PFSK-1 (cell line): Measurements from ENCODE around the gene DPCD.

Experiments used
- FOXP2 ChIP-seq: optimal IDR thresholded peaks from 2 replicates; pipeline ENCODE3; 2011; ENCODE audit warnings: borderline replicate concordance, control low read depth, inconsistent platforms; ENCODE audit not compliant: insufficient read depth; ENCODE audit errors: extremely low read length, extremely low read depth
- POLR2AphosphoS5 ChIP-seq: IDR thresholded peaks from 2 replicates; pipeline ENCODE4 v1.6.1; 2012; ENCODE audit warnings: low read depth, mild to moderate bottlenecking, control low read depth, low read length, moderate library complexity
- REST ChIP-seq, 2 experiments: IDR thresholded peaks; 2 replicates each; pipeline versions ENCODE4 v1.6.1 to v1.8.0; 2011 to 2012; ENCODE audit warnings: low read depth in 2 of 2, low read length in 2 of 2, control low read depth in 1 of 2, inconsistent platforms in 1 of 2, mild to moderate bottlenecking in 1 of 2, moderate library complexity in 1 of 2; ENCODE audit not compliant: insufficient read depth in 1 of 2
- SIN3A ChIP-seq: IDR thresholded peaks from 2 replicates; pipeline ENCODE4 v1.6.1; 2012; ENCODE audit warnings: mild to moderate bottlenecking, low read length, moderate library complexity, borderline replicate concordance; ENCODE audit not compliant: insufficient read depth
- TAF1 ChIP-seq: IDR thresholded peaks from 2 replicates; pipeline ENCODE4 v1.6.1; 2012; ENCODE audit warnings: low read length, control low read depth, borderline replicate concordance; ENCODE audit not compliant: insufficient read depth

The DPCD gene

DNA sequence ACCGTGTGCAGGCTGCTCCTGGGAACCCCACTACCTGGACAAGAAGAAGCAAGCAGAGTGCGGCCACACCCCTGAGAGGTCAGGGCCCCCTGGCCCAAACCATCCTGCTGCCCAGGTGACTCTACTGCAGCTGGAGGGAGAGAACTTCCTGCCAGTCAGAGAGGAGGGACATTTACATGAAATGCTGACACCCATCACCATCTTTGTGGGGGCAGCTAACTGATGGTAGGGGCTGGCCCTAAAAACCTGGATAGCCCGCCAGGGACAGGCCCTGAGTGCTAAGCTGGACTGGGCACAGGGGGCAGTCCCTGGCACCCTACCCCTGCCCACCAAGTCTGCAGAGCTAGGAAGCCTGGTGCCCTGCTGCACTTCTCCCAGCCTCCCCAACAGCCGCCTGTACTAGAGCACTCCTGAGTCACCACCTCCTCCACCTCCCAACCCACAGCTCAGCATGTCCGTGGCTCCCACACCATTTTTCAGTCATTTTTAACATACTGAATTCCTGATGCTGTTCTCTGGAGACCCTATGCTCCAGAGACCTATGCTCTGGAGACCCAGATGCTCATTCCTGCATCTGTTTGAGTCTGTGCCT lies 27.5 kb downstream of the DPCD start:
- TF ChIP-seq FOXP2 (no peak), SIN3A (no peak), TAF1 (no peak), REST (IDR thresholded peaks at IDR 0.05; ENCODE audit: insufficient read depth in 1 of 2, low read depth in 2 of 2, low read length in 2 of 2) (no peak), POLR2AphosphoS5 (no peak)

- TF ChIP-seq FOXP2 (no peak), REST (IDR thresholded peaks at IDR 0.05; ENCODE audit: insufficient read depth in 1 of 2, low read depth in 2 of 2, low read length in 2 of 2) (no peak), TAF1 (no peak), SIN3A (no peak), POLR2AphosphoS5 (no peak)
Measured at GRCh38 chr10:101616415-101617101, 28.4 kb downstream of the DPCD start.

DNA sequence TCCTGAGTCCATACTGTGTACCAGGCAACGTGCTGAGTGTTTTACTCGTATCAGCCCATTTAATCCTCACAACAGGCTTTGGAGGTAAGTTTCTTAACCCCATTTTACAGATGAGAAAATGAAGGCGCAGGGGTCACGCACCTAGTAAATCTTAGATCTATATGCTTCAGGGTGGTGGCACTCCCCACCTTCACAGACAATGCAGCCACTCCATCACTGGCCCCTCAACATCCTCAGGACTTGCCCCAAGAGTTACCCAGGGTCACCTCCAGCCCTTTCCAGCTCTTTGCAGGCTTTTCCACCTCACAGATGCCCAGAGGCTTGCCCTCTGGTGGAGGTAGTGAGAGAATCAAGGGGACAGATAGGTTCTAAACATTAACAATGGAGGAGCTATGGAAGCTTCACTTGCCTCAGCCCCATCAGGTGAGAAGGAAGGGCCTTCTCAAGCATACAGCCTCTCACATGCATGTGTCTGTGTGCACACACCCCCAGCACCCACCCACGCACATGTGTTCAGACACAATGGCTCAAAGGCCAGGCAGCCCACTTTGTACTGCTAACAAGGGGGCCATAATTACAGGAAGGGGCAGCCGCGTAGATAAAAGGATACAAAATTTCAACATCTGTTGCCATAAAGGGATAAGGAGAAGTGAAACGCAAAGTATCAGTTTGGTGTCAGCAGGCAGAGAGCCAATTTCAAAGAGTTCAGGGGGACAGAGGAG lies 29.1 kb downstream of the DPCD start:
- TF ChIP-seq REST (IDR thresholded peaks at IDR 0.05; ENCODE audit: insufficient read depth in 1 of 2, low read depth in 2 of 2, low read length in 2 of 2) (no peak), FOXP2 (no peak), TAF1 (no peak), POLR2AphosphoS5 (no peak), SIN3A (no peak)

DNA sequence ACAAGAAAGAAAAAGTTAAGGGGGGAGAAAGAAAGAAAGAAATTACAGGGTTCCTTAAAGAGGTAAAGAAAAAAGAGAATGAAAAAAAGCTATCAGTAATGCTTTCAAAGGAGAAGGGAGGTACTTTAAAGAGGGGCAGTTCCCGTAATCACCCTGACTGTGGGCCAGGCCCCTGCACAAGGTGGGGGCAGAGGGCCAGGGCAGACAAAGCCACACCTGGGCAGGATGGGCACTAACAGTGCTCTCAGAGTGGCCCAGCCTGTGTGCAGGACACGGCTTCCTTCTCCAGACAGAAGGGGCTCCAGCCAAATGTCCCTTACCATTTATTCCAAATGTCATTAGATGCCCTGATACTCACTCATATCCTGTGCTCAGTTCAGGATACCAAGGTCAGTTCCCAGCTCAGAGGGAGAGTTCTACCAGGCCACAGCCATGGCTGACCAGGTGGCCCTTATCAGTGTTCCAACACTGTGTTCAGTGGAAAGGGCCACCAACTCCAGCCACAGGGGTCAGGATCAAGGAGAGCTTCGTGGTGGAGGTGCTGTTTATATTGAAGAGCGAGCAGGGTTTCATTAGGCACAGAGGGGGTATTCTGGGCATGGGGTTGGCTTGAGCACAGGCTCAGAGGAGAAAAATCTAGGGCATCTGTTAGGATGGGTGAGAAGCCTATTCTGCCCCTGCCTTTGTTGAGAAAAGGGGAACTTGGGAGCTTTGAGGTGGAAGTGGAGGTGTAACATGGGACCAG lies 29.9 kb downstream of the DPCD start:
- no peak for TF ChIP-seq REST (IDR thresholded peaks at IDR 0.05; ENCODE audit: insufficient read depth in 1 of 2, low read depth in 2 of 2, low read length in 2 of 2)
- TF ChIP-seq POLR2AphosphoS5 = no peak
- no peak for TF ChIP-seq TAF1
- TF ChIP-seq SIN3A = no peak
